ENCODE data around the gene L3MBTL4. TPM values are rescaled to one million over a fixed set of nuclear protein-coding genes. Genes with fewer than 3 reads are reported as not detected.

Gene L3MBTL4
- total and polyA plus RNA-seq, 10 of the 15 experiments (the other 5 are each of a cell fraction or from before 2014, with no cell fraction given), result 1.3 to 8.7 (median 3.8) TPM

GRCh38 chr18:6096730-6097129 is 318.0 kb downstream of the L3MBTL4 start (continued):
- TF ChIP-seq PRDM15 (CRISPR knock-in tag; IDR thresholded peaks at IDR 0.05), result no peak
- TF ChIP-seq POU2F2 (IDR thresholded peaks at IDR 0.05; ENCODE audit: borderline replicate concordance, low read depth, low read length), result no peak

GRCh38 chr18:6088432-6088831 is 326.3 kb downstream of the L3MBTL4 start:
- H3K4me2 ChIP-seq (ENCODE audit: control insufficient read depth, insufficient read depth), result no peak overlapping the region
- in situ Hi-C loops (cut with MboI), result no loop called here
- ChIA-PET SMC1A (ENCODE audit: uncharacterized antibody, unreplicated experiment) (no interaction called here), RAD21 (ENCODE audit: unreplicated experiment) (no interaction called here), CTCF (no interaction called here), POLR2A (no interaction called here)
- H3K79me2 ChIP-seq (ENCODE audit: control insufficient read depth, insufficient read depth, low read length), result no peaks in the 10 kb centered on the region
- no peak overlapping the region for H3K27ac ChIP-seq (ENCODE audit: control insufficient read depth, insufficient read depth)
- DNase-seq (ENCODE audit: low read depth, low spot score) (peak; percentile 11), FAIRE-seq (no peak), ATAC-seq (peak; percentile 56)
- H3K36me3 ChIP-seq (ENCODE audit: control insufficient read depth in 2 of 2, insufficient read depth in 2 of 2, low read length in 1 of 2), result no peaks in the 10 kb centered on the region
- H3K9me3 ChIP-seq (replicated peaks; ENCODE audit: control insufficient read depth, insufficient read depth, low read length), result no peaks in the 10 kb centered on the region
- H2AFZ ChIP-seq (ENCODE audit: control insufficient read depth, low read depth, low read length), result no peak overlapping the region
- H3K27me3 ChIP-seq (replicated peaks in 1 of 2; ENCODE audit: control insufficient read depth in 2 of 2, insufficient read depth in 2 of 2, low read length in 1 of 2), result no peaks in the 10 kb centered on the region
- whole genome bisulfite sequencing (ENCODE audit: insufficient coverage, insufficient replicate concordance, low lambda C conversion rate, missing lambda C conversion rate), result 49% methylated on average over 2 of the region's 2 CpGs
- no peaks in the 10 kb centered on the region for H3K4me1 ChIP-seq (ENCODE audit: control insufficient read depth, insufficient read depth, low read length)
- H3K4me3 ChIP-seq, result no peak overlapping the region
- H4K20me1 ChIP-seq (ENCODE audit: control insufficient read depth, insufficient read depth), result no peaks in the 10 kb centered on the region
- H3K9ac ChIP-seq (ENCODE audit: control insufficient read depth, insufficient read depth, low read length), result no peak overlapping the region
- TF ChIP-seq NR2F1 (conservative IDR thresholded peaks at IDR 0.05) (no peak), ZNF274 (IDR thresholded peaks at IDR 0.05; ENCODE audit: insufficient read depth, insufficient read length) (no peak)
- no TSS peak for BruUV-seq (replicated peaks)
- intact Hi-C loops (cut with micrococcal nuclease; ENCODE audit: unreplicated experiment), result no loop called here
